OCI-LY3 (cell line): ENCODE measurements around the gene NPFFR1.

Experiments
- H2AFZ ChIP-seq: fragments of 200-600, 300-600 bp; shearing (Covaris generic); 2 replicates; pipeline ENCODE4 v1.6.0; 2014; ENCODE audit warnings: antibody characterized with exemption, low read depth, low read length
- H3K27ac ChIP-seq: fragments of 200-600, 300-600 bp; sonication (generic); 2 replicates; pipeline ENCODE4 v1.5.1; 2014; ENCODE audit warnings: mild to moderate bottlenecking, low read length, moderate library complexity, mixed read lengths
- H3K27me3 ChIP-seq: fragments of 200-600, 300-600 bp; sonication (generic); 2 replicates; pipeline ENCODE4 v1.6.1; 2014; ENCODE audit warnings: low read depth, low read length, mixed read lengths
- H3K36me3 ChIP-seq: fragments of 200-600, 300-600 bp; sonication (generic); replicated peaks from 2 replicates; pipeline ENCODE3; 2014; ENCODE audit warnings: low read depth, low read length, mixed read lengths
- H3K4me1 ChIP-seq: fragments of 300-600, 200-600 bp; sonication (generic); 2 replicates; pipeline ENCODE4 v1.6.1; 2014; ENCODE audit warnings: low read length, mixed read lengths
- H3K4me2 ChIP-seq: fragments of 200-600, 300-600 bp; sonication (generic); 2 replicates; pipeline ENCODE4 v1.6.1; 2014; ENCODE audit warnings: low read length, mixed read lengths
- H3K4me3 ChIP-seq: fragments of 300-600, 200-600 bp; sonication (generic); 2 replicates; pipeline ENCODE4 v1.5.1; 2014; ENCODE audit warnings: antibody characterized with exemption, mild to moderate bottlenecking, low read length, moderate library complexity
- H3K79me2 ChIP-seq: fragments of 300-600, 200-600 bp; shearing (Covaris generic); 2 replicates; pipeline ENCODE4 v1.6.1; 2014; ENCODE audit warnings: mild to moderate bottlenecking, low read length, mixed read lengths
- H3K9ac ChIP-seq: fragments of 300-600, 200-600 bp; shearing (Covaris generic); 2 replicates; pipeline ENCODE4 v1.6.0; 2014; ENCODE audit warnings: mild to moderate bottlenecking, low read length, moderate library complexity
- H3K9me3 ChIP-seq: fragments of 200-600, 300-600 bp; shearing (Covaris generic); 2 replicates; pipeline ENCODE4 v1.6.1; 2014; ENCODE audit warnings: low read length, mixed read lengths; ENCODE audit not compliant: insufficient read depth
- H4K20me1 ChIP-seq: fragments of 200-600, 300-600 bp; sonication (generic); 2 replicates; pipeline ENCODE4 v1.6.1; 2016; ENCODE audit warnings: low read length, mixed read lengths; ENCODE audit not compliant: insufficient read depth
- CTCF ChIP-seq: fragments of 200-600, 300-600 bp; sonication (generic); IDR thresholded peaks from 2 replicates; pipeline ENCODE4 v1.5.1; 2014; ENCODE audit warnings: antibody characterized with exemption, low read length, low read depth
- EZH2phosphoT487 ChIP-seq: fragments of 200-600 bp; shearing (Covaris generic); IDR thresholded peaks from 2 replicates; pipeline ENCODE4 v1.6.1; 2018; ENCODE audit warnings: antibody characterized with exemption, mixed run types, low read depth

NPFFR1 gene

GRCh38 chr10:70299876-70300275 lies 16.1 kb upstream of the NPFFR1 start:
- Histone ChIP-seq H3K4me1 (no peaks in the 10 kb centered on the region), H3K4me3 (no peak overlapping the region), H3K36me3 (no peaks in the 10 kb centered on the region), H3K9ac (no peak overlapping the region), H2AFZ (no peak overlapping the region), H3K9me3 (no peaks in the 10 kb centered on the region), H3K4me2 (no peak overlapping the region), H3K27me3 (no peaks in the 10 kb centered on the region), H4K20me1 (no peaks in the 10 kb centered on the region), H3K79me2 (no peaks in the 10 kb centered on the region), H3K27ac (no peak overlapping the region)
- TF ChIP-seq EZH2phosphoT487 (no peak), CTCF (no peak)

- Histone ChIP-seq H3K79me2 (no peaks in the 10 kb centered on the region), H3K4me2 (no peak overlapping the region), H3K9ac (no peak overlapping the region), H4K20me1 (no peaks in the 10 kb centered on the region), H3K4me3 (no peak overlapping the region), H3K36me3 (no peaks in the 10 kb centered on the region), H3K27me3 (no peaks in the 10 kb centered on the region), H2AFZ (no peak overlapping the region), H3K27ac (no peak overlapping the region), H3K9me3 (no peaks in the 10 kb centered on the region), H3K4me1 (peaks cover 5% of the 10 kb centered on the region)
- TF ChIP-seq CTCF: no peak
- TF ChIP-seq EZH2phosphoT487: no peak
These were observed 14.6 kb upstream of the NPFFR1 start for GRCh38 chr10:70298393-70298792.

- no peak for TF ChIP-seq CTCF
- TF ChIP-seq EZH2phosphoT487: no peak
- Histone ChIP-seq H3K4me3 (no peak overlapping the region), H3K4me2 (no peak overlapping the region), H3K4me1 (peaks cover 16% of the 10 kb centered on the region), H3K27ac (no peak overlapping the region), H4K20me1 (no peaks in the 10 kb centered on the region), H3K9me3 (no peaks in the 10 kb centered on the region), H3K36me3 (no peaks in the 10 kb centered on the region), H3K79me2 (no peaks in the 10 kb centered on the region), H3K9ac (no peak overlapping the region), H3K27me3 (no peaks in the 10 kb centered on the region), H2AFZ (no peak overlapping the region)
These were observed 13.4 kb upstream of the NPFFR1 start for GRCh38 chr10:70297224-70297623.

- H3K27ac ChIP-seq: no peak overlapping the region
- TF ChIP-seq EZH2phosphoT487: no peak
- TF ChIP-seq CTCF: no peak
- no peaks in the 10 kb centered on the region for H4K20me1 ChIP-seq
- H3K9me3 ChIP-seq: no peaks in the 10 kb centered on the region
- no peaks in the 10 kb centered on the region for H3K36me3 ChIP-seq
- no peak overlapping the region for H3K9ac ChIP-seq
- no peak overlapping the region for H3K4me2 ChIP-seq
- no peaks in the 10 kb centered on the region for H3K79me2 ChIP-seq
- H3K4me1 ChIP-seq: peaks cover 16% of the 10 kb centered on the region
- H2AFZ ChIP-seq: no peak overlapping the region
- H3K4me3 ChIP-seq: no peak overlapping the region
- no peaks in the 10 kb centered on the region for H3K27me3 ChIP-seq
These were observed 12.6 kb upstream of the NPFFR1 start for GRCh38 chr10:70296406-70296899.
